Peyer's patch (tissue), 4 donors: ENCODE measurements around the gene LDB3.

Experiments
- CTCF ChIP-seq, 6 experiments: fragments of 450-650 bp in 4 of 6; fragments of 200-600 bp in 2 of 6; sonication (generic) in 1 of 6; IDR thresholded peaks; one replicate each; pipeline ENCODE4 v1.5.1; 2017 to 2019; ENCODE audit warnings: antibody characterized with exemption in 6 of 6, mild to moderate bottlenecking in 3 of 6, moderate library complexity in 1 of 6
- POLR2A ChIP-seq, 2 donors: fragments of 450-650 bp; IDR thresholded peaks; one replicate each; pipeline ENCODE4 v1.5.1; 2017; ENCODE audit warnings: antibody characterized with exemption in 2 of 2, mild to moderate bottlenecking in 2 of 2, moderate library complexity in 2 of 2

DNA sequence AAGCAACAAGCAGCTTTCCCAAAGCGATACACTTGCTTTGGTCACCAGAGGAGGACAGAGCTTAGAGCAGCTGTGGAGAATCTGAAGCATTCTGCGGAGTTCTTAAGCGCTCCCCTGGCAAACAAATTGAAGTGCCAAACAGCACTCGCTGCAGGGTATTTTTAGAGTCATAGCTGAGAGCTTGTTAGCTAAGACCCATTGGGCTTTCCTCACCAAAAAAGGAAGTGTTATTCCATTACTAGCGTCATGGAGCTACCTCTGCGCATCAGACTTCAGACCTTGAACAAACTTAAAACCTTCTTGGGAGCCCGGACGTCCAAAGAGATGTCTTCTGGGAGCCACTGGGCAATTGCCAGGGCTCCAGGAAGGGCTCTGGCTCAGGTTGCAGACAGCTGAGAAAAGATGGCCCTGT, 65.0 kb downstream of the LDB3 start:
- TF ChIP-seq CTCF (IDR thresholded peaks at IDR 0.05) = no peak
- TF ChIP-seq POLR2A (IDR thresholded peaks at IDR 0.05) = no peak
